GM13976 (cell line): ENCODE results near the gene AIMP1.
"Not testable (repeated sequence)": the region's sequence is repeated elsewhere in the genome, so short reads cannot be mapped to it uniquely, and the experiment has no call there.

Experiments used
- DNase-seq: peaks from one replicate; pipeline ENCODE4 v3.0.0; 2012; ENCODE audit warnings: low spot score
- CTCF ChIP-seq: IDR thresholded peaks from 2 replicates; pipeline ENCODE4 v1.5.1; 2012; ENCODE audit warnings: borderline replicate concordance, mild to moderate bottlenecking; ENCODE audit not compliant: insufficient read depth; ENCODE audit errors: extremely low read depth, missing control alignments, control extremely low read depth
- in situ Hi-C: fragments of 300-500 bp; cut with MboI; formaldehyde crosslinking; loops from one replicate; pipeline ENCODE4 v1.12.0; 2022; ENCODE audit warnings: low sequenced_read_pairs, mixed read lengths, inconsistent platforms; ENCODE audit not compliant: unreplicated experiment

The AIMP1 gene

GRCh38 chr4:106316773-106317409, 541 bp downstream of the AIMP1 start:
- DNase-seq: no peak
- TF ChIP-seq CTCF: no peak
- in situ Hi-C loops: no loop called here

DNA sequence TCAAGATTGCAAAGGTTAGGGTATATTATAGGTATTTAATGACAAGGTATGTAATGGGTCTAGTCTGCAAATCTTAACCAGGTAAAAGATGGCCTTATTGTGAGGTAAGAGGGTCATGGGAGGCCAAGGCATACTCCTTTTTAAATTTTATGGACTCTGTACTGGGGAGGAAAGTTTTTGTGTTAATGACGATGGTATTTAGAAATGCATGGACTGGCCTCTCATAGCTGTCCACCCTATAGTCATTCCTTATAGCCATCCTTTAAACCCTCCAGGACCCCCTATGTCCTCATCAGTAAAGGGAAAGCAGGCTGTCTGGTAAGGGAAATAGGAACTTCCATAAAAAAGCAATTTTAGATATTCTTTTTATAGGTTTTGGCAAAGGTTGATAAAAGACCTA, 1.5 kb downstream of the AIMP1 start:
- no peak for DNase-seq
- no peak for TF ChIP-seq CTCF
- in situ Hi-C loops: no loop called here

DNA sequence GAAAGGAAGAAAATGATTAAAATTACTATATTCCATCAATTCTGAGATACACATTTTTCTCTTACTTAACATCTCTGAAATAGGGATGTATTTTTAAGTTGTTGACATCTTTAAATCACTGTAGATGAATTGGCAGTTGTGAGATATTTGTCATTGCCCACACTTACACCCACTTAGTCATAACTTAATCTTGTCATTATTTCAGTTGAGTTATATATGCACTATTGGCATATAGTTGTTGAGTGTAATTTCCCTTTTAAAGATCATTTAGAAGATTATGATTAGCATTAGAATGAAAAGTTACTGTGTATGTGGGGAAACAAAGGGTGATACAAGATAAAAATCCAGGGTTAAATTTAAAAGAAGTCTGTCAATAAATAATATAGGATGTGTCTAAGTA, 2.2 kb downstream of the AIMP1 start:
- in situ Hi-C loops: no loop called here
- no peak for DNase-seq
- TF ChIP-seq CTCF: no peak

DNA sequence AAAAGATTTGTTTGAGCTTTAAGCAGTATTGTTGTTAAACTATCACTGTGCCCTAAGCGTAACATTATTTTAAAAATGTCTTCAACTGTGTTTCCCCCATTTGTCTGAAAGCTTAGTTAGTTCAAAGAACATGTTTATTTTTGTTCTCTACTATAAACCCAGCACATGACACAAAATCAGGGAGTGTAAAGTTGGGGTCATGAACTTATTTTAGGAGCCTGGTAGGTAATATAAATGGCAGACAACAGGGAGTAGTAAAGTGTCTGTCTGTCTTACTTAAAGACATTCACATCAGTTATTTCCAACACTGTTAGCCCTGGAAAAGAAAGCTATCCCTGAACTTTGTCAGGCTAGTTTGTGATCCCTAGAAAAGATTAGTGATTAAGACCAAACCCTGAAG, 3.9 kb downstream of the AIMP1 start:
- no peak for DNase-seq
- TF ChIP-seq CTCF: no peak
- in situ Hi-C loops: no loop called here

DNA sequence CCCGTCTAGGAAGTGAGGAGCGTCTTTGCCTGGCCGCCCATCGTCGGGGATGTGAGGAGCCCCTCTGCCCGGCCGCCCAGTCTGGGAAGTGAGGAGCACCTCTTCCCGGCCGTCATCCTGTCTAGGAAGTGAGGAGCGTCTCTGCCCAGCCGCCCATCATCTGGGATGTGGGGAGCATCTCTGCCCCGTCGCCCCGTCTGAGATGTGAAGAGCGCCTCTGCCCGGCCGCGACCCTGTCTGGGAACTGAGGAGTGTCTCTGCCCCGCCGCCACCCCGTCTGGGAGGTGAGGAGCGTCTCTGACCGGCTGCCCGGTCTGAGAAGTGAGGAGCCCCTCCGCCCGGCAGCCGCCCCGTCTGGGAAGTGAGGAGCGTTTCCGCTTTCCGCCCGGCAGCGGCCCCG, 4.8 kb downstream of the AIMP1 start:
- DNase-seq, in situ Hi-C loops: not testable (repeated sequence)

DNA sequence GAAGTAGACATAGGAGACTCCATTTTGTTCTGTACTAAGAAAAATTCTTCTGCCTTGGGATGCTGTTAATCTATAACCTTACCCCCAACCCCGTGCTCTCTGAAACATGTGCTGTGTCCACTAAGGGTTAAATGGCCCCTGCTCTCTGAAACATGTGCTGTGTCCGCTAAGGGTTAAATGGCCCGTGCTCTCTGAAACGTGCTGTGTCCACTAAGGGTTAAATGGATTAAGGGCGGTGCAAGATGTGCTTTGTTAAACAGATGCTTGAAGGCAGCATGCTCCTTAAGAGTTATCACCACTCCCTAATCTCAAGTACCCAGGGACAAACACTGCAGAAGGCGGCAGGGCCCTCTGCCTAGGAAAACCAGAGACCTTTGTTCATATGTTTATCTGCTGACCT, 5.5 kb downstream of the AIMP1 start:
- DNase-seq, in situ Hi-C loops: not testable (repeated sequence)

DNA sequence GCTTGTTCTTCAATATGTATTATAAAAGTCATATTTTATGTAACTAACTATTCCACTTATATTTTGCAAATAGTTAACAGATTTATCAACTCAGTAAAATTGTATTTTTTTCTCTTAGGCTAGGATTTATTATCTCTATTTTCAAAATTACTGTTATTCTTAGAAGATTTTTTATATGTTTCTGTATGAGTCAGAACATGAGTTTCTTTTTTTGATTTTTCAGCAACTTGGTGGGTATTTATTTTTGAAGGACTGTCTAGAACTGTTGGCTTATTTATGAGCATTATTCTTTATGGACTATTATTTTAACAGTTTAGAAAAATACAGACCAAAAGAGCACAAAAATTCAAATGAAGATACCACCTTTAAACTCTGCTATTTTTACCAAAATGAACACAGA, 6.8 kb downstream of the AIMP1 start:
- no peak for DNase-seq
- in situ Hi-C loops: no loop called here
- no peak for TF ChIP-seq CTCF

- no peak for DNase-seq
- in situ Hi-C loops: no loop called here
- no peak for TF ChIP-seq CTCF
These were observed 9.4 kb downstream of the AIMP1 start for GRCh38 chr4:106325800-106326199.
